ENCODE data around the gene C15orf39.
A peak's percentile ranks its signal among the peaks of the same experiment; 100 is the strongest.

Gene C15orf39

DNA sequence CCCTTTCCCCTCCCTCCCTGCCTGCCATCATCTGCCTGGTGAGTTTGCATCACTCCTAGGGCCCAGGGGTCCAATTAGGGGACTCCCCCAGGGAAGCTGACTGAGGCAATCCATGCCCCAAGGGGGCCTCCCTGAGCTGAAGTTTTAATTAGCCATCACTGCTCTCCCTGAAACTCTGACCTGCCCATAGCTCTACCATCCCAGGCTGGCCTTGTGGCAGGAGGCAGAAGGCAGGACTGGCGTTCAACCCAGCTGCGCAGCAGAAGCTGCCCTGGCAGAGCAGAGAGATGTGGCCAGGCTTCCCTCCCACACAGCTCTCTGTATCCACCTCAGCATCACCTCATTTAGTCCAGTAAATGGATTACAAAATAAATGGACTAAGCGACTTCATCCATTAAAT lies 7.7 kb upstream of the C15orf39 start:
- DNase-seq (ENCODE audit: extremely low spot score) = no peak
- CTCF ChIA-PET = interaction anchor here (0.8 to 1.1 kb wide), 4 partner anchors 8 to 165 kb away, joined by 3 read pairs; partner anchors contain the start of gene C15orf39
- POLR2A ChIA-PET = no interaction called here
- TF ChIP-seq, protein P1, sequence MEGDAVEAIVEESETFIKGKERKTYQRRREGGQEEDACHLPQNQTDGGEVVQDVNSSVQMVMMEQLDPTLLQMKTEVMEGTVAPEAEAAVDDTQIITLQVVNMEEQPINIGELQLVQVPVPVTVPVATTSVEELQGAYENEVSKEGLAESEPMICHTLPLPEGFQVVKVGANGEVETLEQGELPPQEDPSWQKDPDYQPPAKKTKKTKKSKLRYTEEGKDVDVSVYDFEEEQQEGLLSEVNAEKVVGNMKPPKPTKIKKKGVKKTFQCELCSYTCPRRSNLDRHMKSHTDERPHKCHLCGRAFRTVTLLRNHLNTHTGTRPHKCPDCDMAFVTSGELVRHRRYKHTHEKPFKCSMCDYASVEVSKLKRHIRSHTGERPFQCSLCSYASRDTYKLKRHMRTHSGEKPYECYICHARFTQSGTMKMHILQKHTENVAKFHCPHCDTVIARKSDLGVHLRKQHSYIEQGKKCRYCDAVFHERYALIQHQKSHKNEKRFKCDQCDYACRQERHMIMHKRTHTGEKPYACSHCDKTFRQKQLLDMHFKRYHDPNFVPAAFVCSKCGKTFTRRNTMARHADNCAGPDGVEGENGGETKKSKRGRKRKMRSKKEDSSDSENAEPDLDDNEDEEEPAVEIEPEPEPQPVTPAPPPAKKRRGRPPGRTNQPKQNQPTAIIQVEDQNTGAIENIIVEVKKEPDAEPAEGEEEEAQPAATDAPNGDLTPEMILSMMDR (IDR thresholded peaks at IDR 0.05; ENCODE audit: control extremely low read depth, extremely low read depth, low read depth, missing control alignments) = no peak

DNA sequence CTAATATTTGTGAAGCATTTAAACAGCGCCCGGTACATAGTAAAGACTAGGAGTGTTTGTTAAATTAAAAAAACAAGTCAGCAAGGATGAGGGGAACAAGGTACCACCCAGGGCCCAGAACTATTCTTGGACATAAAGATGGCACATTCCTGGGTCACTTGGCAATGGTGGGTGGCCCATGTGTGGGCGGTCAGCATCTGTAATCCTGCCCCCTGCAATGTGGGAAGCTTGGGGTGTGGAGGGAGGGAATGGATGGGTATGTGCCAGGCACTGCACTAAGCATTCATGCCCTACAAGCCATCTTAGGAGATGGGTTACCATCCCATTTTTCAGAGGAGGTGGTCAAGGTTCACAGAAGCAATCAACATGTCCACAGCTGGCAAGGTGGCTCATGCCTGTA lies 7.3 kb upstream of the C15orf39 start:
- TF ChIP-seq, protein P1 (IDR thresholded peaks at IDR 0.05; ENCODE audit: control extremely low read depth, extremely low read depth, low read depth, missing control alignments) = no peak
- no peak for DNase-seq (ENCODE audit: extremely low spot score)
- ChIA-PET CTCF (interaction anchor here (0.8 to 1.1 kb wide), 4 partner anchors 7 to 165 kb away, joined by 3 read pairs; partner anchors contain the start of gene C15orf39), POLR2A (no interaction called here)

DNA sequence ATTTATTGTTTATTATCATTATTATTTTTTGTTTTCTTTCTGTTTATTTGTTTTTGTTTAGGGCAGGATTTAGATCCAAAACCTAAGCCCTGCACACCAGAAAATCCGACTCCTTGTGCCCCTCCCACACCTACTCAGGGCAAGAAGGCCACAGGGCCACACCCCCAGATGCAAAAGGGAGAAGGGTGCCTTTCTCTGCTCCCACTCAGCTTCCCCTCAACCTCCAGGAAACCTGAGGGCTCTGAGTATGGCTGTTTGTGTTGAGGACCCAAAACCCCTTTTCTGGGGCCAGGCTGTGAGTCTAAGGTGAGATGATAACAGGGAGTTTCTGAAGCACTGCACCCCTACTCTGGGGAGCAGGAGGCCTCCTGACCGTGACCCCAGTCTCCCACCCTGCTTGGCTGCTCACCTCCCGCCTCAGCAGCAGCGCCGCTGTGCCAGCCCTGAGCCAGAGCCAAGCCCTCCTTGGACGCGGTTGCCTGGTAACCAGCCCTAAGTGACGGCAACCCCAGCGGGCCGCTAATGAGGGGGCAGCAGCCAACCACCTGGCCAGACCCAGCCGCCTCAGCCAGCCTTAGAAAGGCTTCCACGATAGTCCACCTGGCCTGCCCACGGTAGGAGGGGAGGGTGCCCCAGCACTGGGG lies 6.4 kb upstream of the C15orf39 start:
- ChIA-PET CTCF (interaction anchor here (1.1 to 1.6 kb wide), 2 partner anchors 9 to 152 kb away, joined by 3 to 5 read pairs; no protein-coding TSS in a partner anchor), POLR2A (no interaction called here)
- DNase-seq (ENCODE audit: extremely low spot score) = no peak
- TF ChIP-seq, protein P1 (IDR thresholded peaks at IDR 0.05; ENCODE audit: control extremely low read depth, extremely low read depth, low read depth, missing control alignments) = no peak

GRCh38 chr15:75195766-75196241 lies 5.9 kb upstream of the C15orf39 start:
- ChIA-PET POLR2A (no interaction called here), CTCF (interaction anchor here (1.6 to 1.7 kb wide), 3 partner anchors 16 to 165 kb away, joined by 5 to 8 read pairs (median 5); no protein-coding TSS in a partner anchor)
- TF ChIP-seq, protein P1 (IDR thresholded peaks at IDR 0.05; ENCODE audit: control extremely low read depth, extremely low read depth, low read depth, missing control alignments) = no peak
- DNase-seq (ENCODE audit: extremely low spot score) = no peak

DNA sequence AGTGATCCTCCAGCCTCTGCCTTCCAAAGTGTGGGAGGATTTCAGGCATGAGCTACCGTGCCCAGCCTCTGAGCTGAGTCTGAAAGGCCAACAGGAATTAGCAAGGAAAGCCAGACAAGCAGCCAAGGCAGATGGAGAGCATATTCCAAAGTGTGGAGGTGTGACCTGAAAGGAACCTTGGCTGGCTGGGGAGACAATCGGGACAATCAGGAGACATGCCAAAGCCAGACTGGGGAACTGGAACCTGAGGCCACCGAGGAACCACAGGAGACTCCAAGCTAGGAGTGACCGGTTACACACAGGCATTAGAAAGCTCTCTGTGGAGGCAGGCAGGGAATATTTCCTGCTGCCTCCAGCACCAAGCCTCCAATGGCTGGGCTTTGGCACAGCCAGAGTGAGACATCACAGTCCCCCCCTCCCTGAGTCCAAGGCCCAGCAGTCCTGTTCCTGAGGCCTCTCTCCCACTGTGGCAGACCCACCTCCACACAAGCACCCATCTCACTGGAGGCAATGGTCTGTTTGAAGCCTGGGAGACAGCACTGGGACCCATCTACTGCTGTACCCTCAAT lies 4.5 kb upstream of the C15orf39 start:
- CTCF ChIA-PET = interaction anchor here (0.8 to 1.7 kb wide), 4 partner anchors 18 to 172 kb away, joined by 3 to 8 read pairs (median 4); no protein-coding TSS in a partner anchor
- POLR2A ChIA-PET = interaction anchor here (1.0 to 1.3 kb wide), 2 partner anchors 8 to 154 kb away, joined by 3 to 5 read pairs; no protein-coding TSS in a partner anchor
- TF ChIP-seq, protein P1 (IDR thresholded peaks at IDR 0.05; ENCODE audit: control extremely low read depth, extremely low read depth, low read depth, missing control alignments) = no peak
- no peak for DNase-seq (ENCODE audit: extremely low spot score)

DNA sequence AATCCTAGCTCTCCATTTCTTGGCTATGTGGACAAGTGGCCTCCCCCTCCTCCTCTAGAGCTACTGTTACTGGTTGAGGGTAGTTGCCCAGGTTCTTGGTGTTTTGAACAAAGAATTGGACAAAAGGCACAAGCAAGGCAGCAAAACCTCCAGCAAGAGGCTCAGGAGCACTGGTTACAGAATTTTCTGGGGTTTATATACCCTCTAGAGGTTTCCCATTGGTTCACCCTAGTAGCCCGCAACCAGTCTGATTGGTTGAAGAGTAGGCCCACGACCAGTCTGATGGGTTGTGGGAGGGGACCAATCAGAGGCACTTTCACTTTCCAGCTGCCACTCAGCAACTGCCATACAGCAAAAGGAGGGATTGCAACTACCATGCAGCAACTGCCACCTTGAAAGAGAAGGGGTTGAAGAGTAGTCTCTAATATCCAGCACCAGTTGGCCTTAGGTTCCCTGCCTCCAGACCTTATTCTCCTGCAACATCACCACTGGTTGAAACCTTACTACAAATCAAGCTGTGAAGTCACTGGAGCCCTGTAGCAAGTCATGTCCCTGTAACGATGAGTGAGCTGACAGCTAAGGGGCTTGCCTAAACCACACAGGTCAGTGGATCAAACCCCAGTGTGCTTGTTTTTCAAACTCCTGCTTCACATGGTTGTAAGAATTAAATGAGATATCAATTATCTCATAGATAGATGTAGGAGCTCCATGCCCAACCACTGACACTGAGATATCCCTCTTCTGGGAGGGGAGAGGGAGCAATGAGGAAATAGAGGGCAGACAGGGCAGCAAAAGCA lies 2.9 kb upstream of the C15orf39 start:
- CTCF ChIA-PET = interaction anchor here (1.6 to 4.6 kb wide), 5 partner anchors 10 to 297 kb away, joined by 4 to 54 read pairs (median 6); no protein-coding TSS in a partner anchor
- POLR2A ChIA-PET = interaction anchor here (0.5 to 1.1 kb wide), 3 partner anchors 10 to 167 kb away, joined by 3 read pairs; no protein-coding TSS in a partner anchor
- peak; percentile 67 for DNase-seq (ENCODE audit: extremely low spot score)
- TF ChIP-seq, protein P1 (IDR thresholded peaks at IDR 0.05; ENCODE audit: control extremely low read depth, extremely low read depth, low read depth, missing control alignments) = no peak

Data from GM10248 (cell line).